SH-SY5Y (cell line): Measurements from ENCODE around the gene CGNL1.

Experiments used
- GATA2 ChIP-seq: IDR thresholded peaks from 2 replicates; pipeline ENCODE4 v1.6.1; 2011; ENCODE audit warnings: mild to moderate bottlenecking, low read depth, low read length
- GATA3 ChIP-seq: IDR thresholded peaks from 2 replicates; pipeline ENCODE4 v1.6.1; 2011; ENCODE audit warnings: low read depth, mild to moderate bottlenecking, low read length, moderate library complexity

DNA sequence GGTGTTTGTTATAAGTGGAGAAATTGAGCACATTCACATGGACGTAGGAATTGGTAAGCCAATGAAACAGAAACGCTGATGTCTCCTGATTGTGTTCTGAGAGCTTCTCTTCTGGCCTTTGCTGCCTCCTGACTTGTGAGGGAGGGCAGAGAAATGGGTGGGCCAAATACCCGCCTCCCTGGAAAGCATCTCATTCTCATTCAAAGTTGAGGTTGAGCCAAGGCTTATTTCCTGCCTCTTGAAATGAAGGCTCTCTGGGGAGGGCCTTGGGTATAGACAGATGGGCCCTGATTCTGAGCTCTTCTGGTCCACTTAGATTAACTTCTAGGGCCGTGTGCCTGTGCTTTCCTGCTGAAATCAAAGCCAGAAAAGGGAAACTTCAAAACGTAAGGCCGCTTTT is 158.0 kb downstream of the CGNL1 start:
- TF ChIP-seq GATA2 (no peak), GATA3 (no peak)
